Pulmonary artery endothelial cell (primary cell): ENCODE data around the gene PRDM11. TPM values are rescaled to one million over a fixed set of nuclear protein-coding genes. Genes with fewer than 3 reads are reported as not detected.
"Not testable (repeated sequence)": the region's sequence is repeated elsewhere in the genome, so short reads cannot be mapped to it uniquely, and the experiment has no call there.

Experiments used
- DNase-seq: peaks from one replicate; pipeline ENCODE4 v3.0.0-alpha.2; 2011; ENCODE audit warnings: low read depth, low spot score
- total RNA-seq: library from RNA; depleted of rRNA; stranded (reverse); fragments of >200 nt; gene quantifications from 2 replicates; pipeline ENCODE4 v1.2.3, GENCODE V29; 2014

The PRDM11 gene
- total RNA-seq, 1 donor from 2014 or later: 6.0 TPM

GRCh38 chr11:45232341-45233080, 86.1 kb downstream of the PRDM11 start:
- DNase-seq: no peak

DNA sequence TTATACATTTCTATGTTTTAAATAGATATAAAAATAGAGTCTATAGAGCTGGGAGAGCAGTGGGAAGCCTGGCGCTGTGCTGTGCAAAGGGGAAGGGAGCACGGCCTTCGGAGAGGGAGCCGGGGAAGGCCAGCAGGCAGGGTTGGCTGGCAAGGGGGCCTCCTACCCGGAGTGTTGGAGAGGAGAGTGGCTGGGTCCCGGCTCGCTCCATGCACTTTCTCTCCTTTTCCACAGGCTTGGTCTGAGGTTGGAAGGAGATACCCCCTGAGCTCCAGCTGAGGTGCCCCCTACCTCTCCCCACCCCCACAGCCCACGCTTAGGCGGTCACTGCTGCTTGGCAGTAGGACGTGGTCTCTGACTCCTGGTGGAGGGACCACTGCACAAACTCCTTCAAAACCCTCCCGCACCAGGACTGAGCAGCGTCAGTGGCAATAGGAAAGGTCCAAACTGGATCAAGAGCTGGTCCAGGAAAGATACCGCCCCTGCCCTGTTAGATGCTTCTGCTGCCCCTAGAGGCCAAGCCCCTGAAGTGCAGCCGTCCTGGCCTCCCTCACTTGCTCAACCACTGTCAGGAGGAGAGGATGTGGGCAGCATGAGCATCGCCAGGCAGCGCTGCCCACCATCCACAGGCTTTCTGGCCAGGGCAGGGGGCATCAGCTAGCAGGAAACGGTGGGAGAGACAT, 86.8 kb downstream of the PRDM11 start:
- DNase-seq: no peak

DNA sequence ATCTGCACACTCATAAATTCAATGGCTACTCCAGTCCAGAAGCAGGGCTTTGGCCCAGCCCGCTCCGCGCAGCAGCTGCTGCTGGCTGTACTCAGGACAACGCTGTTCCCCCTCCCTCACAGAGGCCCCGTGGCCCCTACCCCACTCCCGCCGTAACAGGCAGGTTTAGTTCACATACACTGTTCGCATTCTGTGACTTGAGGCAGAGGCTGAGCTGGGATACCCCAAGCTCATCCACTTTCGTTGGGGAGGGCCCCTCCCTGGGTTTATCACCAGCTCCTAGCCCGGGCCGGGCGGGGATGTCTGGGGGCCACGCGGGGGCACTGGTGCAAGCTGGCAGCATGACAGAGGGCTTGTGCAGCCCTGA, 87.3 kb downstream of the PRDM11 start:
- DNase-seq: no peak

DNA sequence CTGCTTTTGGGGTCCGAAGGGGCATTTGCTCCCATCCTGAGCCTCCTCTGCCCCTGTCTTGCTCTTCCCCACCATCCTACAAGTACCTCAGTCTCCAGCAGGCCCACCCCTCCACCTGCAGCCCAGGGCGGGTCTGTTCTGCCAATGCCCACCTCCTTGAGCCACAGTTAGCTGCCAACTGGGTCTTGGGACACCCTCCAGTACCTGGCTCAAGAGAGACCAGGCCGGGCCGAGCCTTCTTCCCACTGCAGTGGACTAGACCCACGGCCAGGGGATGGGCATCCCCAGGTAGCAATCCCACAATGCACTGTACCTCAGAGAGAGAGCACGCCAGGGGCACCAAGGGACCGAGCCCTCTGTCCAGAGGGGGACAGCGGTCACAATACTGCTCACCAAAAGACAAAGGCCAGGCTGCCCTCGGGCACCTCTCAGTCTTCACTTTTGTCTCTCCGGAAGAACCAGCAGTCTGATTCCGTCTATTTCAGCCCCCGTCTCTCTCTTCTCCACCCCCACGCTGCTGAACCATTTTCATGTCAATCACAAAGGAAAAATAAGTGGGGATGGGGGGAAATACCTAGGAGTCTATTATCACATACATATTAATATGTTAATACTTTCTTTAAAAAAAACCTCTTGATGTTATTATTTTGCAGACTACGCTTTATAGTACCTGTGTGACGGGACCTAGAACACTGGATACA, 88.0 kb downstream of the PRDM11 start:
- DNase-seq: no peak

DNA sequence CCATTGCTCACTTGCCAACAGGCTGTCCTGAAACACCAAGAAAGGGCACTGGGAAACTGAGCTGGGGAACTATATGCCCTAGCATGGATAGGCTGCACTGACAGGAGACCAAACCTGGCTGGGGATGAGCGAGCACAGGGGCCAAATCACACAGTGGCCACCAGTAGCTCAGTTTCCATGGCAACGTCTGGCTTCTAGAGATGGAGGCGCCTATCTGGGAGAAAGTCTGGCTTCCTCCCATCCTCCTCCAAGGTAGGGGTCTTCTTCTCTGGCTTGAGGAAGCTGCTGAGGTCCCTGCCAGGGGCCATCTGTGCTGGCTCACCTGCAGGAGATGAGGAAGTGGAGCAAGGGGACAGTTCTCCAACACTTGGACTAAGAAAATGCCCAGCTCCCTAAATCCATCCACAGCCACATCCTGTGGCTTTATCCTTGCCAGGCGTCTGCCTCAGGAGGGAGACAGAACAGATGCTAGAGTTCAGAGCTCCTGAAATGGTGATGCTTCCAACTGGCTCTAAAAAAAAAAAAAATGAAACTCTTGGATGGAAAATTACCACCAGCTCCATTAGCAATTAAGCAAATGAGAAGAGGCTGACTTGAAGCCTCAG, 91.4 kb downstream of the PRDM11 start:
- no peak for DNase-seq

GRCh38 chr11:45238724-45239123, 92.3 kb downstream of the PRDM11 start:
- no peak for DNase-seq

- DNase-seq: no peak
These were observed 93.3 kb downstream of the PRDM11 start for GRCh38 chr11:45239733-45240132.

DNA sequence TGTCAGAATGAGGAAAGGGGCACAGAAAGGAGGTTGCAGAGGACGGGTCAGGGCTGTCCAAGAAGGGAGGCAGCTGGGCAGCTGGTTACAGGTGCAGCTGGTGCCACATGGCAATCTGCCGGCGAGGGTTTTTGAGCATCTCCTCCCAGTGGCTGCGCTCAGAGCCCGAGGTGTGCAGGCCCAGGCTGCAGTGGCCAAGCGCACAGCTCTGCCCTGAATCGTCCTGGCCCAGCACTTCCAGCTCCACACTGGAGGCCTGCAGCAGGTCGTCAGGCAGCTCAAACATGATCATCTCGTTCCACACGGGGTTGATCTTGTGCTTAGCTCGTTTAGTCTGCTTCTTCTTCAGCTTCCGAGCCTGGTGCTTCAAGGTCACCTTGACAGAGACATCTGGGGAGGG, 97.5 kb downstream of the PRDM11 start:
- no peak for DNase-seq

DNA sequence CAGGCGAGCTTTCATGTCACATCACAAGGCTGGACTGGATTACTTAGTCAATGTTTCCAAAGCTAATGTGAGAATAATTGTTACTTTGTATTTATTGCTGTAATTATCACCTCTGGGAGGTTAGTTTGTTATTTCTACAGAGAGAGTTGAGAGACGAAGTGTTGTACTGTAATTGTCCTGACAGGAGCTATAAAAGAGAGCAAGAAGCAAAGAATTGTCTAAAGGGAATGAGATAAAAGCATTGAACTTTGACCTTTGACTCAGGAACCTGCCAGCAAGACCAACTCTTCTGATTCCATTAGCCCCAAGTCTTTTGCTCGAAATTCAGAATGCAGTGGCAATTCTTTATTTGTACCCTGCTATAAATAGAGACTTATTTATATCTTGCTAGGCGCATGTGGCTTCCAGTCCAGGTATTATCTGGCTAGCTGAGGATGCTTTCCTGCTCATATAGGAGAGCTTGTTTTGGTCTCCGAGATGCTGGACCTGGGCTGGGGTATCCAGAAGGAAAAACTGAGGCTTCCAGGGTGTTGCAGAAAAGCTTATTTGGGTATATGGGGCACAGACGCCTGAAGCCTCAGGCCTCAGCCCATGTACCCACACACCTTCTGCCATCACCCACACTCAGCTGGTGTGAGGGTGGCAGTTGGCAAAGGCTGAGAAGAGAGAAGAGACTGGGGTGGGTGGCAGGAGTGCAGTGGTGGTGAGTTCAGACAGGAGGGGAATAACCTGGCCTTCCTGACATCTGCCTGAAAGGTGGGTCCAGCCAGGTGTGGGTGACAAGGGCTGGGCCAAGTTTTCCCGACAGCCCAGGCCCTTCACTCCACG, 99.0 kb downstream of the PRDM11 start:
- DNase-seq: no peak

DNA sequence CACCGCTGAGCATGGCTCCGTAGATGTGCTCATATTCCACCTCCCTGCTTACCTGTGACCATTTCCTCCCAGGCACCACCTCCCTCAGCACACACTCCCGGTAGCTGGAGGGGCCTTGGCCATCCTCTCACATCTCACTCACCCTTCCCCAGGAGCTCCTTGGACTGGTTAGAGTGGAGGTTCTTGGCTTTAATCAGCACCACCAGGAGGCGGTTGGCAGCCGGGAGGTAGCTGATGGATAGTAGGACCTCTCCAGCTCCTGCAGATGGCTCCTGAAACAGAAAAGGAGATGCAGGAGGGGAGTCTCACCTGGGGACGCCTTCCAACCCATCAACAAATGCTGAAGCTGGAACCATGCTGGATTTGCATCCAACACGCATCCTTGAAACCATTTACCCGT, 99.8 kb downstream of the PRDM11 start:
- DNase-seq: no peak

- DNase-seq: no peak
These were observed 101.0 kb downstream of the PRDM11 start for GRCh38 chr11:45247433-45247832.

GRCh38 chr11:45248501-45249011, 102.1 kb downstream of the PRDM11 start:
- DNase-seq: no peak

- DNase-seq: not testable (repeated sequence)
These were observed 102.9 kb downstream of the PRDM11 start for GRCh38 chr11:45249372-45249771.

DNA sequence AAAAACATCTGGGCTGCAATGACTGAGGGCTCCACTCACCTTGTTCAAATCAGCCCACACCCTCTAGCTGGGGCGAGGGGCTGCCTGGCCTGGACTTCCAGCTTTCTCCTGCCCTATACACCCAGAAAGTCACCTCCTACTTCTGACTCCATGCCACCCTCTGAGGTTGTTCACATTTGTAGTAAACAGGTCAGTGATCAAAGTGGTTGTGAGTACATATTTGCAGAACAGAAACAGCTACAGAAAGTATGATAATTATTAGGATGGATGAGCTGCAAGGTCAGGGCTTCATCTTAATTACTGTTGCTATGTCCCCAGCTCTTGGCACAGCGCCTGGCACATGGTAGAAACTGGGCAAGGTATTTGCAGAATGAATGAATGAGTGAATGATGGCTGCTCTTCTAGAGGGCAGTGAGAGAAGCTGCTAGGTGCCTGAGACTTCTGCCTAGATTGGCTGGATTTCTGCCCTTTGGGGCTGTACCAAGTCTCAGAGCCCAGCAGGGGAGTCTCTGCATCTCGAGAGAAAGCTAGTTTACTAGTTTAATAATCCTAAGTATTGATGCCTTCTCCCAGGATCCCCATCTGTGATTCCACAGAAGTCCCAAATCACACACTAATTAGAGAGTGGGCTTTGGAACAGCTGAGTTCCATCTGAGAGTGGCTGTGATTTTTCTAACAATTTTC, 103.7 kb downstream of the PRDM11 start:
- no peak for DNase-seq

GRCh38 chr11:45252134-45252856, 105.9 kb downstream of the PRDM11 start:
- DNase-seq: no peak

DNA sequence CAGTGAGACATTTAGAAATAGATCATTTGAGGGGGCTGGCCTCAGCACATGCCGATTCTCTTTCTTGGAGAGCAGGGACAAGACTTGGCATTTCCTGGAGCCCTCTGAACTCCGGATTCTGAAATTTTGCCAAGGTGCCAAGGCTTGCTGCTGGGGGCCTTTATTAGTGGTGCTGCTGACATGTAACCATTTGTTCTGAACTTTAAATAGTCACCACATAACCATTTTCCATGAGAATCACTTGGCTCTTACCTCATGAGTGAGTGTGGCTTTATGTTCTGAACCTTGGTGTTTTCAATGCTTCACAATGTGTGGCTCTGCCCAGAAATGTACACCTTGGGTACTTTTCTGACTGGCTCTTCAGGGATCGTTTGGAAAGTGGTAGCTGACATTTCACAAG, 106.4 kb downstream of the PRDM11 start:
- DNase-seq: no peak

- DNase-seq: no peak
These were observed 107.2 kb downstream of the PRDM11 start for GRCh38 chr11:45253640-45254039.

DNA sequence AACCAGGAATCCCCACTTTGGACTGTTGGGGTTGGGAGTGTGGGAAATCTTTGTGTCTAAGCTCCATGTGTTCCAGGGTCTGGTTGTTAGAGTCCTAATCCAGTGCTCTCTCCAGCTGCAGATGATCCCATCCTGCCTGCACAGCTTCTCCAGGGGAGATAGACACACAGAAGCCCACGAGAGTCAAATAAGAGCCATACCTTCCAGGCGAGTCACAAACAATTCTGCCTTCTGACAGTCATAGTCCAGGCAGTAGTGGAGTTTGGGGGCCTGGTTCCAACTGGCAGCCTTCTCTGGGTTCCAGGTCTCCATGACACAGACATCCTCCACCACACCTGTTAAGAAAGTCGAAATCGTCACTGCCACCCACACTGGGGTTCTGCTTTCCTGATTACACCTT, 107.6 kb downstream of the PRDM11 start:
- DNase-seq: no peak

- no peak for DNase-seq
These were observed 112.6 kb downstream of the PRDM11 start for GRCh38 chr11:45258982-45259530.
